NCI-H2081 treated with DMSO at 0.1 percent for 48 hours (cell line): ENCODE measurements around the gene UGT2B28.
"Not testable (repeated sequence)": the region's sequence is repeated elsewhere in the genome, so short reads cannot be mapped to it uniquely, and the experiment has no call there.

Experiments
- DNase-seq: peaks from one replicate; lab custom pipeline; 2025; lab: John Stamatoyannopoulos, UW

UGT2B28 gene

GRCh38 chr4:69280081-69280480 is at the start of gene UGT2B28:
TSS of gene UGT2B28 (plus strand) at chr4:69280475. CDS start at chr4:69280501, 26 bp downstream.
- not testable (repeated sequence) for DNase-seq

DNA sequence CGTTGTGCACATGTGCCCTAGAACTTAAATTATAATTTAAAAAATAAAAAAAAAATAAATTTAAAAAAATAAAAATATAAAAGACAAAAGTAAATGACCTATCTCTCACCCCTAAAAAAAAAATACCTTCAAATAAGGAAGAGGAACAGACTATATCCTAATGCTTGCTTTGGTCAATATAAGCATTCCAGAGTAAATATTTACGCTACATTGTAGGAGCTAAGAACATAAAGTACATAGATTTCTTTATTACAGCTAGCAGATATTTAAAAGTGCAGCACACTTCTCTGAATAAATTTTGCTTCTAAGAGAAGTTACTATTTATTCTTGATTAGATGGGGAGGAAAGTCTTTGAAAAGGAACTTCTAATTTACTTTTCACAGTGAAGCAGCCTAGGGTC is 41.2 kb upstream of the UGT2B28 start:
- DNase-seq: no peak

DNA sequence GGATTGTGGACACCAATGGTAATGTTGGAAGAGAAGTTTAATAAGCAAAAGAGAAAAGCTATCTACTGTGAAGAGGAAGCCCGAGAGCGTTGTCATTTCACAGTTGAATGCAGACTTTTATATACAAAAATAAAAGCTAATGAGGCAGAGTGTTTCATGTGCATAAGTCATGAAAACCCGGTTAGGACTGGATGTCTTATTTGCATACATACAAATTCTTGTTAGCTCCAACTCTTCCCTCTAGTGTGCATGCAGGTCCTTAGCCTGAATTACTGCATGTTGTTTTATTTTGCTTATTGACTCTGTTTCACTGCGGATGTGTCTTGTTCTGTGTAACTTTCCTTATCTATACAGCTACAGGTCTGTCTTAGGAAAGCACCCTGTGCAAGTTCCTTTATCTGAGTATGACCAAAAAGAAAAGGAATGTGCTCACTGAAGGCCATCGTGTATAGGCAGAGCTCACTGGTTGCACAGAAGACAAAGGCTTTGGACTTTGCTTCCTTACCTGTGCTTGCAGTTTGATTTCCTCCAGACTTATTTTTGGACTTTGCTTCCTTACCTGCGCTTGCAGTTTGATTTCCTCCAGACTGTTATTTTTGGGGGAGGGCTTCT is 40.6 kb upstream of the UGT2B28 start:
- no peak for DNase-seq

DNA sequence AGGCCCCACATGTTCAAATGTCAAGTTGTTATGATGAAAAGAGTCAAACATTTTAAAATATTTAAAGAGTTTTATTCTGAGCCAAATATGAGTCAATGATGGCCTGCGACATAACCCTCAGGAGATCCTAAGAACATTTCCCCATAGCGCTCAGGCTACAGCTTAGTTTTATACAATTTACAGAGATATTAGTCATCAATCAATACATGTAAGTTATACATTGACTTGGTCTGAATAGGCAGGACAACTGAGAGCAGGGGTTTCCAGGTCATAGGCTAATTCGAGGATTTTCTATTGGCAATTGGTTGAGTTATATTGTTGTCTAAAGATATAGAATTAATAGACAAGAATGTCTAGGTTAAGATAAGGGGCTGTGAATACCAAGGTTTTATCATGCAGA is 39.5 kb upstream of the UGT2B28 start:
- DNase-seq: not testable (repeated sequence)

DNA sequence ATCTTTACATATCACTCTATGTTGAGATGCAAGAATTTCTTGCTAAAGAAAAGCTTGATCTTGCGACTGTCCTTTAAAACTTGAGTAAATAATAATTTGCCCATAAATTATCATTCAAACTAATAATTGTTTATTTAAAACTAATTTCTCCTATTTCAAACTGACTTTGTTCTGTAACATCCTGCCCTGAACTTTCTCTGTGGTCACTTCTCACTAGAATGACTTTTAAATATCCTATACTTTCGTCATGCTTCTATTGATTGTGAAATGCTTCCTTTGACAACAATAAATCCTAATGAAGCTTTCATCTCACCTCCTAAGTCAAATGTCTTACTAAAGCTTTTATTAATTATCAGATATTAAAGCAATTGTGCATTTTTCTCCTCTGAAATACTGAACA is 38.5 kb upstream of the UGT2B28 start:
- not testable (repeated sequence) for DNase-seq

DNA sequence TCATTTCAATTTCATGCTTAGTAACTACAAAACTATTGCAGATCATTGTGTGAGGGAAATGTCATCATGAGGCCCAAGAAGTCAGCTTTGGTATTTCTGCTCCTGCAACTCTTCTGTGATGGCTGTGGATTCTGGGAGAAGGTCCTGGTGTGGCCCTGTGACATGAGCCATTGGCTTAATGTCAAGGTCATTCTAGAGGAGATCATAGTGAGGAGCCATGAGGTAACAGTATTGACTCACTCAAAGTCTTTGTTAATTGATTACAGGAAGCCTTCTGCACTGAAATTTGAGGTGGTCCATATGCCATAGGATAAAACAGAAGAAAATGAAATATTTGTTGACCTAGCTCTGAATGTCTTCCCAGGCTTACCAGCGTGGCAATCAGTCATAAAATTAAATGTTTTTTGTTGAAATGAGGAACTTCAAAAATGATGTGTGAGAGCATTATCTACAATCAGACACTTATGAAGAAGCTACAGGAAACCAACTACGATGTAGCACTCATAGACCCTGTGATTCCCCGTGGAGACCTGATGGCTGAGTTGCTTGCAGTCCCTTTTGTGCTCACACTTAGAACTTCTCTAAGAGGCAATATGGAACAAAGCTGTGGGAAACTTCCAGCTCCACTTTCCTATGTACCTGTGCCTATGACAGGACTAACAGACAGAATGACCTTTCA is 37.6 kb upstream of the UGT2B28 start:
- DNase-seq: not testable (repeated sequence)

- DNase-seq: not testable (repeated sequence)
Measured at GRCh38 chr4:69250884-69251283, 29.4 kb upstream of the UGT2B28 start.

- DNase-seq: not testable (repeated sequence)
Measured at GRCh38 chr4:69253147-69253772, 27.0 kb upstream of the UGT2B28 start.

GRCh38 chr4:69268612-69269011 is 11.7 kb upstream of the UGT2B28 start:
- DNase-seq: not testable (repeated sequence)

DNA sequence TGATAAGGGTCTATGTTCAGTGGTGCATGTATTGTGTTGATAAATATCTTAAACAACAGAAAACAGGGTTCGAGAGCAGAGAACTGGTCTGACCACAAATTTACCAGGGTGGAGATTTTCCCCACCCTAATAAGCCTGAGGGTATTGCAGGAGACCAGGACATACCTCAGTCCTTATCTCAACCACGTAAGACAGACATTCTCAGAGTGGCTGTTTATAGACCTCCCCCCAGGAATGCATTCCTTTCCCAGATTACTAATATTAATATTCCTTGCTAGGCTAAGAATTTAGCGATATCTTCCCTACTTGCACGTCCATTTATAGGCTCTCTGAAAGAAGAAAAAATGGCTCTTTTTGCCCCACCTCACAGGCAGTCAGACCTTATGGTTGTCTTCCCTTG is 16.1 kb downstream of the UGT2B28 start:
- not testable (repeated sequence) for DNase-seq

DNA sequence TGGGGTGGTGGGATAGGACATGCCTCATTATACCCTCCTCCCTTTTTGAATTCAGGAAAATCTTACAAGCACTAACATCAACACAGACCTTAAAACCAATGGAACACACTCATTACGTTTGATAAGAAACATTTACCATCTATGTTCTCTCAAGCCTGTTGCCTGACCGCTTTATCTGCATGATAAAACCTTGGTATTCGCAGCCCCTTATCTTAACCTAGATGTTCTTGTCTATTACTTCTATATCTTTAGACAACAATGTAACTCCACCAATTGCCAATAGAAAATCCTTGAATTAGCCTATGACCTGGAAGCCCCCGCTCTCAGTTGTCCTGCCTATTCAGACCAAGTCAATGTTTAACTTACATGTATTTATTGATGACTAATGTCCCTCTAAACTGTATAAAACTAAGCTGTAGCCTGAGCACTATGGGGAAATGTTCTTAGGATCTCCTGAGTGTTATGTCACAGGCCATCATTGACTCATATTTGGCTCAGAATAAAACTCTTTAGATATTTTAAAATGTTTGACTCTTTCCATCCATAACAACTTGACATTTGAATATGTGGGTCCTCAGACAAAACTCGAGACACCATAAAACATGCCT is 28.3 kb downstream of the UGT2B28 start:
- not testable (repeated sequence) for DNase-seq

DNA sequence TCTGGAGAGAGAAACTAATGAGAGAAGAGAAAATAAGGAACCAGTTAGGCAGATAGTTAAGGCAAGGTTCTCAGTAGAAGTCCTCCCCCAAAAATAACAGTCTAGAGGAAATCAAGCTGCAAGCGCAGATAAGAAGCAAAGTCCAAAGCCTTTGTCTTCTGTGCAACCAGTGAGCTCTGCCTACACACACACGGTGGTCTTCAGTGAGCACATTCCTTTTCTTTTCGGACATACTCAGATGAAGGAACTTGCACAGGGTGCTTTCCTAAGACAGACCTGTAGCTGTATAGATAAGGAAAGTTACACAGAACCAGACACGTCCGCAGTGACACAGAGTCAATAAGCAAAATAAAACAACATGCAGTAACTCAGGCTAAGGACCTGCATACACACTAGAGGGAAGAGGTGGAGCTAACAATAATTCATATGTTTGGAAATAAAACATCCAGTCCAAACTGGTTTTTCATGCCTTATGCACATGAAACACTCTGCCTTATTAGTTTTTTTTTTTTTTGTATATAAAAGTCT is 29.3 kb downstream of the UGT2B28 start:
- not testable (repeated sequence) for DNase-seq

- not testable (repeated sequence) for DNase-seq
Measured at GRCh38 chr4:69310262-69310661, 30.0 kb downstream of the UGT2B28 start.

DNA sequence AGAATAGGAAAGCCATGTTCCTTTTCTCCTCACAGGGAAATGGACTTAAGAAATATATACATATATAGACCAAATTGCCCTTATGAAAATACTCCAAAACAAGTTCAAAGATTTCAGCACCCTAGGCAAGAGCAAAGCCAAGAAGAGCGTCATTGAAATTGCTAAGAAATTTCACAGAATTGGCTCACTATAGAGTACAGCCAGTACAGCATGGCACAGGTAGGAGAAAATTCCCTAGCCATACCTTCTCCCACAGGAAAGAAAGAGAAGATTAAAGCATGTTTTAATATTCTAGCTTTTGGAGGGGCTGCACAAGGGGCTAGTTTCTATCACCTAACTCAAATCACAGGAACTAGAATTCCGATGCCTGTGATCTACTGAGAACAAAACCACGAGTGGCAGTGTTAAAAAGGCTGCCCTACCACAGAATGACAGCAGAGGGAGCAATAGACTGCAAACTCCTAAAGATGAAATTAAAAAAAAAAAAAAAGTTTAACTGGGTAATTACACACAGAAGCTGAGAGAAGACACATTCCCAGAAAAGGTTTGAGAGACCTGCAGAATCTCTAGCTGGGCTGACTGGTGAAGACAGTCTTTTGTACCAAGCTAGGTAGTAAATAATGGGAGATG is 37.5 kb downstream of the UGT2B28 start:
- DNase-seq: not testable (repeated sequence)

- DNase-seq: peak; percentile 8
Measured at GRCh38 chr4:69321153-69321729, 41.0 kb downstream of the UGT2B28 start.

- no peak for DNase-seq
Measured at GRCh38 chr4:69322055-69322454, 41.8 kb downstream of the UGT2B28 start.

DNA sequence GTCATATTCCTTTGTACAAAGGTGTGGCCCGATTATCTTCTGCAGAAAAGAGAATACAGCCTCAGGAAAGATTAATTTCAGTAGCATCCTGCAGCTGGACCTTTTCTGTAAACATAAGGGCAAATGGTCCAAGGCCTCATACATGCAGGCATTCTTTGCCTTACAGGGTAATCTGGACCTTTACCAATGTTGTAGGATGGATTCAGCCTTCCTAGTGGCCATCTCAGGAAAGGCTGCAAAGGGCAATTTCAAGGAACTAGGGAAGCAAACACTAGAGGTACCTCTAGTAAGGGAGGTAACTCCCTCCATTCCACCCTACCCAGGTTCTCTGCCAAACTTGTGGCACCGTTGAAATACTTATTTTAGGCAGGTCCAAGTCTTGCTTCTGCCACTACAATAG is 43.0 kb downstream of the UGT2B28 start:
- no peak for DNase-seq

DNA sequence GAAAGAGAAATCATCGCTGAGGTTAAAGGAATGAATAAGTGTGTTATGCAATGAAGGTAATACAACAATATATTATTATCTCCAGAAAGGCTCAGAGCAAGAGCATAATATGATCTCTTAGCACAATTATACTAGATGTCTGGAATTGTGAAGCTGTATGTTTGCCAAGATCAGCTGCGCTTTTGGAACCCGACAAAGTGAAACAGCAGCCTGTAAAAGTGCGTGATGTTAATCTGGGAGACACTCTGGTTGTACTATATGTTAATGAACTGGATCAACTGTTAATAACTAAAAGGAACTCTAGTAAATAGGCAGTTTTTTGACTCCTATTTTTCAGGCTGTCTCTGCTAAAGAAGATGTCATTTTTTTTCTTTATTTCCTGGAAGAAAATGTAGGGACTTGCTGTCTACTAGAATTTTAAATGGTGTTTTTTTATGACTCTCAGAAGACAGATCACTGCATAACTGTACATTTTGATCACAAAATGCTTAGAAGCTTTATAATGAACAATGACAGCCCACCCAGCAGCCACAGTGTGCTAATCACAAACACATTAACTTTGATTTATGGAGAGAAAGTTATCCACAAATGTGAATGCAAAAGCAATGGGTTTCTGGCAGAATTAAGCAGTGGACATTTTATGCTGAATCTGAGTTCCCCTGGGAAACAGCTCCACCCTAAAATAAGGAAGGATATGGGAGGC is 50.2 kb downstream of the UGT2B28 start:
- DNase-seq: no peak

DNA sequence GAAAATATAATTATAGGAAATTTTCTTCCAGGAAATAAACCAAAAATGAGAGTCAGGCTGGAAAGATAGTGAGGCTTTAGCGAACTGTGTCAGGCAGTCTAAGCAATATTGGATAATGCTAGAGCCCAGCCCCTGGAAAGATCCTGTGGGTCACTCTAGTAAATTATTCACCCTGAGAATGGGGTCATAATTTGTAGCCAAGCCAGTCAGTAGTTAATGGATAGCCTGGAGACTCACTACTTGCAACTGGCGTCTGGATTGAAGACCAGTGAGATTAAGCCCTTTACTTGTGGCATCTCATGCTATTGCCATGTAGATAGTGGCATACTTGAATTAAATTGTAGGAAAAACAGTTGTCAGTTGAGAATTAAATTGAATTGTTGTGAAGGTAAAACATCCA is 51.0 kb downstream of the UGT2B28 start:
- not testable (repeated sequence) for DNase-seq

- not testable (repeated sequence) for DNase-seq
Measured at GRCh38 chr4:69335485-69335884, 55.2 kb downstream of the UGT2B28 start.

GRCh38 chr4:69343114-69343513 is 62.8 kb downstream of the UGT2B28 start:
- not testable (repeated sequence) for DNase-seq
